SU-DHL-6 (cell line): ENCODE results near the gene CHMP6.

Experiments
- CTCF ChIP-seq: fragments of 200-600 bp; sonication (generic); IDR thresholded peaks from one replicate; pipeline ENCODE4 v1.5.1; 2017; ENCODE audit warnings: antibody characterized with exemption, mild to moderate bottlenecking, low read length, moderate library complexity; ENCODE audit not compliant: insufficient read depth, poor library complexity, severe bottlenecking
- EZH2phosphoT487 ChIP-seq: fragments of 200-600 bp; sonication (generic), shearing (Covaris generic); conservative IDR thresholded peaks from 2 replicates; pipeline ENCODE4 v1.6.1; 2018; ENCODE audit warnings: mild to moderate bottlenecking, antibody characterized with exemption, low read length, moderate library complexity, mixed read lengths

GRCh38 chr17:81043319-81043724, 51.7 kb downstream of the CHMP6 start:
- TF ChIP-seq CTCF (no peak), EZH2phosphoT487 (no peak)
